Measurements from ENCODE around the gene SRSF10.
"Not testable (repeated sequence)": the region's sequence is repeated elsewhere in the genome, so short reads cannot be mapped to it uniquely, and the experiment has no call there.

SRSF10 gene

GRCh38 chr1:23979881-23980727 lies at the start of gene SRSF10:
Gene SRSF10 (minus strand): TSS chr1:23980327. CDS start chr1:23980255, 72 bp downstream.
- DNase-seq (ENCODE audit: low spot score), result peak; percentile 98

- DNase-seq (ENCODE audit: low spot score), result peak; percentile 17
Observed at GRCh38 chr1:24027838-24028468, 47.8 kb upstream of the SRSF10 start.

- DNase-seq (ENCODE audit: low spot score), result no peak
Observed at GRCh38 chr1:24022581-24023361, 42.6 kb upstream of the SRSF10 start.

GRCh38 chr1:24021403-24022266 lies 41.5 kb upstream of the SRSF10 start:
- no peak for DNase-seq (ENCODE audit: low spot score)

GRCh38 chr1:24020470-24020869 lies 40.3 kb upstream of the SRSF10 start:
- no peak for DNase-seq (ENCODE audit: low spot score)

GRCh38 chr1:24020025-24020424 lies 39.9 kb upstream of the SRSF10 start:
- no peak for DNase-seq (ENCODE audit: low spot score)

- DNase-seq (ENCODE audit: low spot score), result no peak
Observed at GRCh38 chr1:24018611-24019580, 38.8 kb upstream of the SRSF10 start.

- no peak for DNase-seq (ENCODE audit: low spot score)
Observed at GRCh38 chr1:24015221-24016210, 35.4 kb upstream of the SRSF10 start.

- not testable (repeated sequence) for DNase-seq (ENCODE audit: low spot score)
Observed at GRCh38 chr1:24012878-24013277, 32.8 kb upstream of the SRSF10 start.

GRCh38 chr1:24010650-24011049 lies 30.5 kb upstream of the SRSF10 start:
- no peak for DNase-seq (ENCODE audit: low spot score)

GRCh38 chr1:24009406-24009805 lies 29.3 kb upstream of the SRSF10 start:
- DNase-seq (ENCODE audit: low spot score), result no peak

GRCh38 chr1:24008574-24009184 lies 28.6 kb upstream of the SRSF10 start:
- DNase-seq (ENCODE audit: low spot score), result not testable (repeated sequence)

GRCh38 chr1:24007079-24007478 lies 27.0 kb upstream of the SRSF10 start:
- DNase-seq (ENCODE audit: low spot score), result no peak

GRCh38 chr1:24005163-24005562 lies 25.0 kb upstream of the SRSF10 start:
- no peak for DNase-seq (ENCODE audit: low spot score)

GRCh38 chr1:24004132-24004531 lies 24.0 kb upstream of the SRSF10 start:
- DNase-seq (ENCODE audit: low spot score), result no peak

GRCh38 chr1:24003331-24003972 lies 23.3 kb upstream of the SRSF10 start:
- no peak for DNase-seq (ENCODE audit: low spot score)

GRCh38 chr1:24002695-24003094 lies 22.6 kb upstream of the SRSF10 start:
- no peak for DNase-seq (ENCODE audit: low spot score)

GRCh38 chr1:23999156-23999671 lies 19.1 kb upstream of the SRSF10 start:
- DNase-seq (ENCODE audit: low spot score), result no peak
